SK-N-SH treated with all-trans-retinoic acid at 6 μM for 48 hours (cell line): Measurements from ENCODE around the gene ELMO1.
A peak's percentile ranks its signal among the peaks of the same experiment; 100 is the strongest.

ENCODE experiments used
- ARNTL ChIP-seq: fragments of 450-650 bp; formaldehyde crosslinking; IDR thresholded peaks from 2 replicates; pipeline ENCODE4 v1.5.0; 2020; ENCODE audit warnings: low read depth, mild to moderate bottlenecking, moderate library complexity, borderline replicate concordance
- CREB5 ChIP-seq: fragments of 250-450 bp; sonication (Bioruptor Pico); IDR thresholded peaks from 2 replicates; pipeline ENCODE4 v1.5.1; 2020; ENCODE audit warnings: low read depth, mild to moderate bottlenecking, moderate library complexity
- CSRNP3 ChIP-seq: fragments of 250-450 bp; sonication (Bioruptor Pico); IDR thresholded peaks from 2 replicates; pipeline ENCODE4 v1.5.1; 2021; ENCODE audit warnings: mild to moderate bottlenecking, moderate library complexity
- ISL1 ChIP-seq: fragments of 250-450 bp; sonication (Bioruptor Pico); IDR thresholded peaks from 2 replicates; pipeline ENCODE4 v2.1.2; 2022; ENCODE audit warnings: mild to moderate bottlenecking, moderate library complexity
- PATZ1 ChIP-seq: fragments of 250-450 bp; sonication (Bioruptor Pico); IDR thresholded peaks from 2 replicates; pipeline ENCODE4 v1.8.0; 2020; ENCODE audit warnings: mild to moderate bottlenecking, moderate library complexity, borderline replicate concordance
- POU6F1 ChIP-seq: fragments of 250-450 bp; sonication (Bioruptor Pico); IDR thresholded peaks from 2 replicates; pipeline ENCODE4 v1.8.0; 2021; ENCODE audit warnings: low read depth, mild to moderate bottlenecking, moderate library complexity, borderline replicate concordance
- SNAI2 ChIP-seq: fragments of 250-450 bp; sonication (Bioruptor Pico); IDR thresholded peaks from 2 replicates; pipeline ENCODE4 v1.5.0; 2020; ENCODE audit warnings: mild to moderate bottlenecking, moderate library complexity
- TOX ChIP-seq: fragments of 250-450 bp; sonication (Bioruptor Pico); IDR thresholded peaks from 2 replicates; pipeline ENCODE4 v1.8.0; 2021; ENCODE audit warnings: mild to moderate bottlenecking, moderate library complexity, borderline replicate concordance
- TSHZ2 ChIP-seq: fragments of 250-450 bp; sonication (Bioruptor Pico); IDR thresholded peaks from 2 replicates; pipeline ENCODE4 v1.5.0; 2020; ENCODE audit warnings: mild to moderate bottlenecking, moderate library complexity
- ZC3H10 ChIP-seq: fragments of 250-450 bp; sonication (Bioruptor Pico); IDR thresholded peaks from 2 replicates; pipeline ENCODE4 v1.5.1; 2021; ENCODE audit warnings: mild to moderate bottlenecking, moderate library complexity
- ZNF70 ChIP-seq: fragments of 450-650 bp; formaldehyde crosslinking; IDR thresholded peaks from 2 replicates; pipeline ENCODE4 v1.5.0; 2020; ENCODE audit warnings: mild to moderate bottlenecking, moderate library complexity
- ZNF8 ChIP-seq: fragments of 450-650 bp; formaldehyde crosslinking; IDR thresholded peaks from 2 replicates; pipeline ENCODE4 v1.5.0; 2020; ENCODE audit warnings: mild to moderate bottlenecking, moderate library complexity

GRCh38 chr7:36862771-36863261 lies 585.8 kb downstream of the ELMO1 start:
- TF ChIP-seq CSRNP3 (CRISPR knock-in tag) (no peak), ARNTL (CRISPR knock-in tag) (no peak), PATZ1 (CRISPR knock-in tag) (no peak), ZNF8 (no peak), ZC3H10 (CRISPR knock-in tag) (no peak), POU6F1 (no peak), ZNF70 (CRISPR knock-in tag) (no peak), TOX (CRISPR knock-in tag) (no peak), ISL1 (0 out of 2 replicates have a peak, but pooled peaks have one; percentile 48), CREB5 (CRISPR knock-in tag) (peak; percentile 63), TSHZ2 (CRISPR knock-in tag) (no peak), SNAI2 (CRISPR knock-in tag) (no peak)
